GM10266 (cell line): Measurements from ENCODE around the gene TMEM207.

Experiments
- DNase-seq: peaks from one replicate; pipeline ENCODE4 v3.0.0; 2012; ENCODE audit errors: extremely low spot score
- TF ChIP-seq, protein P1 (sequence below): IDR thresholded peaks from 2 replicates; pipeline ENCODE4 v1.5.1; 2012; ENCODE audit warnings: mild to moderate bottlenecking, low read depth; ENCODE audit not compliant: control insufficient read depth, insufficient read depth; ENCODE audit errors: missing control alignments

TMEM207 gene

GRCh38 chr3:190414297-190414696 is 35.4 kb downstream of the TMEM207 start:
- TF ChIP-seq, protein P1, sequence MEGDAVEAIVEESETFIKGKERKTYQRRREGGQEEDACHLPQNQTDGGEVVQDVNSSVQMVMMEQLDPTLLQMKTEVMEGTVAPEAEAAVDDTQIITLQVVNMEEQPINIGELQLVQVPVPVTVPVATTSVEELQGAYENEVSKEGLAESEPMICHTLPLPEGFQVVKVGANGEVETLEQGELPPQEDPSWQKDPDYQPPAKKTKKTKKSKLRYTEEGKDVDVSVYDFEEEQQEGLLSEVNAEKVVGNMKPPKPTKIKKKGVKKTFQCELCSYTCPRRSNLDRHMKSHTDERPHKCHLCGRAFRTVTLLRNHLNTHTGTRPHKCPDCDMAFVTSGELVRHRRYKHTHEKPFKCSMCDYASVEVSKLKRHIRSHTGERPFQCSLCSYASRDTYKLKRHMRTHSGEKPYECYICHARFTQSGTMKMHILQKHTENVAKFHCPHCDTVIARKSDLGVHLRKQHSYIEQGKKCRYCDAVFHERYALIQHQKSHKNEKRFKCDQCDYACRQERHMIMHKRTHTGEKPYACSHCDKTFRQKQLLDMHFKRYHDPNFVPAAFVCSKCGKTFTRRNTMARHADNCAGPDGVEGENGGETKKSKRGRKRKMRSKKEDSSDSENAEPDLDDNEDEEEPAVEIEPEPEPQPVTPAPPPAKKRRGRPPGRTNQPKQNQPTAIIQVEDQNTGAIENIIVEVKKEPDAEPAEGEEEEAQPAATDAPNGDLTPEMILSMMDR = no peak
- DNase-seq = no peak

DNA sequence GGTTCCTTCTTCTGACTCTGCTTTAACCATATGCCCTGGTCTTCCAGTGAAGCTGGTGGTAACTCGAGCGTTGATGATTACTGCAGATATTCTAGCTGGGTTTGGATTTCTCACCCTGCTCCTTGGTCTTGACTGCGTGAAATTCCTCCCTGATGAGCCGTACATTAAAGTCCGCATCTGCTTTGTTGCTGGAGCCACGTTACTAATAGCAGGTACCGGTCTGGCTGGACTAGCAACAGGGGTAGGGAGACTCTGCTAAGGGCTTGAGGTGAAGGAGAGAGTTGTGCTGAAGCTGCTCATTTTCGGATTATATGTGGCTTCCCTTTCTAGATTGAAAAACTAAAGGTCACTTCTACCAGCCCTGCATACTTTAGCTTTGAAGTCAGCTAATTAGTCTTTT is 45.0 kb downstream of the TMEM207 start:
- TF ChIP-seq, protein P1 = no peak

DNA sequence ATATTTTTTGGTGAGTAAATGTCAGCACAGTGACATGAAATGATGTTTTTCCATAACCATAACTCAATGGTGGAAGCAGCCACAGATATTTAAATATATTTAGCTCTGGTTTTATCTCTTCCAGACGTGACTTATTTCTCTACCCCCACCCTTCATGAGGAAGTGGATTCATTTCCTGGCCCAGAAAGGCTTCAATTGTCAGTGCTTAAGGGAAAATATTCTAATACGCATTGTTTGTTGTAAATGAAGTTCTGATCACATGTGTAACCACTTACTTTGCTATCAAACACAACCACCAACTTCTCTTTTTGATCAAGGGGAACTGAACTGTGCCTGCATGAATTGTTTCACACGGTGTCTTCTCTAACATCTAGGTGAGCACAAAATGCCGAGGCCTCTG is 47.7 kb downstream of the TMEM207 start:
- DNase-seq = no peak
- TF ChIP-seq, protein P1 = no peak

More for the DNA sequence above, 45.0 kb downstream of the TMEM207 start:
- no peak for DNase-seq

- TF ChIP-seq, protein P1 = no peak
- DNase-seq = no peak
Observed at GRCh38 chr3:190399677-190400076, 50.0 kb downstream of the TMEM207 start.

DNA sequence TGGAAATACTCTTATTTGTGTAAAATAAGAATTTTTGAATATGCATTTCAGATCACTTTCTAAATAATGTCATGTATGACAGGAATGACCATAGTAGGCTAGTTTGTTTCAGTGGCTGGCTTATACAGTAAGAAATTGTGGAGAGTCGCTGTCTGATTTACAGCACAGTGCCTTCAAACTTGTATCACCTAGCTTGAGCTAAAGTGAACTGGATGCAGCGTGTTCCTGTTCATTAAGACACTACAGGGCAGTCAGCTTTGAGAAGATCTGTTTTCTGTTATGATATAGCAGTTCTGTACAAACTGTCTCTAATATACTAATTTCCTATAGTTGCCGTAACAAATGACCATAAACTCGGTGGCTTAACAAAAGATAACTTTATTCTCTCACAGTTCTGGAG is 51.8 kb downstream of the TMEM207 start:
- TF ChIP-seq, protein P1 = no peak
- no peak for DNase-seq

DNA sequence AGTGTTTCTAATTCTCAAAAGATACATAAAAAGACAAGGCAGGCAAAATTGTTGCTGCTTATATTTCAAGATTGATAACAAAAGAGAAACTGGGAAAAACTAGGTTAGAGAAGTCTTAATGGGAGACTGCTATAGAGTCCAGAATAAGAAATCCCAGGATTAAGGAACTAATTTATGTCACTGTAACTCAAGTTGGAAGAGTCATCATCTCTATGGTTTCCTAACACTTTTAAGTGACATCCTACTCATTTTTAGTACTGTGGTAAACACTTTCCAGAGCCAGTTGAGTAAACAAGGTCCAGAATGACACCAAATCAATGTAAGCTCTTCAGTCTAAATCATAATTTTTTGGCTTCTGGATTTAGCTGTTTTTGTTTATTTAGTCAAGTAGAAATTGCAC is 53.7 kb downstream of the TMEM207 start:
- TF ChIP-seq, protein P1 = no peak
- DNase-seq = no peak

DNA sequence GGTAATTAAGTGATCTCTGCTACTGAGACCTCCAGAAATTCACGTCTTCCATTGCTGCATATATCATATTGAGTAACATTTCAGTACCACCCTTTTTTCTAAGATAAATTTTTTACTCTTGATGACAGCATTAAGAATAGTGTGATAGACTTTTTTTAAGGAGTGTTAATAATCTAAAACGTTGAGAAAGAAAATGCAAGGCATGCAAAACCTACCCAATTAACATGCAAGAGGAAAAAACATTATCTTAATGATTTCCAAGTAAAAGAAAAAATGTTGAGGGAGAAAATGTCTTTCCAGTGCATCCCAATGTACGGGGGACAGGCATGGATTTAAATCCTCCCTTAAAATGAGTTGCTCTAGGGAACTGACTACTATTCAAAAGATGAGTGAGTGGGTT is 61.0 kb downstream of the TMEM207 start:
- no peak for DNase-seq
- TF ChIP-seq, protein P1 = no peak
